Thoracic aorta (tissue), 2 donors: ENCODE data around the gene DYNLT5. TPM values are rescaled to one million over a fixed set of nuclear protein-coding genes. Genes with fewer than 3 reads are reported as not detected.

Experiments
- ATAC-seq: fragments of 150-250 bp; one replicate; pipeline ENCODE4 v1.8.0; 2017; ENCODE audit warnings: low read depth; ENCODE audit not compliant: insufficient number of reproducible peaks, low FRiP score
- DNase-seq: peaks from one replicate; pipeline ENCODE4 v3.0.0-alpha.2; 2020; ENCODE audit warnings: low spot score
- H3K27ac ChIP-seq, 2 donors: fragments of 200-600 bp; sonication (generic); 1 replicate in 1 of 2; 2 replicates in 1 of 2; pipeline ENCODE4 v1.5.1; 2016; ENCODE audit warnings: mild to moderate bottlenecking in 2 of 2, moderate library complexity in 2 of 2
- H3K27me3 ChIP-seq: fragments of 200-600 bp; sonication (generic); replicated peaks from 2 replicates; pipeline ENCODE4 v1.6.0; 2016; ENCODE audit warnings: mild to moderate bottlenecking; ENCODE audit not compliant: insufficient read depth
- H3K36me3 ChIP-seq: fragments of 200-600 bp; sonication (generic); one replicate; pipeline ENCODE4 v1.5.1; 2016
- H3K4me1 ChIP-seq, 2 donors: fragments of 200-600 bp; sonication (generic); 1 replicate in 1 of 2; 2 replicates in 1 of 2; pipeline versions ENCODE4 v1.5.1 to v1.6.0; 2016; ENCODE audit warnings: low read depth in 2 of 2, mild to moderate bottlenecking in 1 of 2; ENCODE audit not compliant: control insufficient read depth in 1 of 2
- H3K4me3 ChIP-seq: fragments of 200-600 bp; sonication (generic); 2 replicates; pipeline ENCODE4 v1.5.1; 2016; ENCODE audit warnings: mild to moderate bottlenecking
- H3K9me3 ChIP-seq: fragments of 200-600 bp; sonication (generic); 2 replicates; pipeline ENCODE4 v1.5.1; 2016
- CTCF ChIP-seq: fragments of 200-600 bp; sonication (generic); IDR thresholded peaks from one replicate; pipeline ENCODE4 v1.5.1; 2019; ENCODE audit warnings: antibody characterized with exemption
- total RNA-seq, 2 donors: library from RNA; depleted of rRNA; stranded (reverse); fragments of >200 nt; gene quantifications; one replicate each; pipeline versions ENCODE4 v1.1.0 to v1.2.3, GENCODE V29; 2016

The DYNLT5 gene
- total RNA-seq, 2 donors from 2014 or later = 2.7 to 2.8 TPM

- no peak for TF ChIP-seq CTCF
- Histone ChIP-seq H3K9me3 (no peaks in the 10 kb centered on the region), H3K4me3 (no peak overlapping the region), H3K36me3 (no peaks in the 10 kb centered on the region), H3K27ac (no peak overlapping the region), H3K27me3 (no peaks in the 10 kb centered on the region), H3K4me1 (no peaks in the 10 kb centered on the region)
- no peak for ATAC-seq
- no peak for DNase-seq
Observed at GRCh38 chr1:66774438-66774837, 22.2 kb downstream of the DYNLT5 start.

GRCh38 chr1:66775646-66776045 is 23.4 kb downstream of the DYNLT5 start:
- TF ChIP-seq CTCF = no peak
- no peaks in the 10 kb centered on the region for H3K36me3 ChIP-seq
- no peaks in the 10 kb centered on the region for H3K9me3 ChIP-seq
- H3K27ac ChIP-seq = no peak overlapping the region
- no peaks in the 10 kb centered on the region for H3K4me1 ChIP-seq
- no peak for DNase-seq
- H3K27me3 ChIP-seq = no peaks in the 10 kb centered on the region
- no peak for ATAC-seq
- H3K4me3 ChIP-seq = no peak overlapping the region

DNA sequence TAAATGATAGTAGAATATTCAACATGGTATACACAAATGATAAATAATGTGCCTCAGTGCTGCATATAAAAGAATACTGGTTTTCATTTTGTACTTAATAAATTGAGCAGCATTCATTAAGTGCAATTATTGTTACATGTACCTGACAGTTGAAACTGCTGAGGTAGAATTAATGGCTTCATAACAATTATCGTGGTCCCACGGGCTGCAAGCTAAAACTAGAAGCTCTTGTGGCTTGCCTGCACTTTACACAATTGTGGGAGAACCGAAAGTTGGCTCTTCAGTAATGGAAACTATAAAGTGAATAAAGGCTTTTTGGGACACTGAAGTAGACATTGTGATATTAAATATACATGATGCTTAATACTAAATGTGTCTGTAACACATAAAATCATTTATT is 25.6 kb downstream of the DYNLT5 start:
- TF ChIP-seq CTCF = no peak
- ATAC-seq = no peak
- Histone ChIP-seq H3K27me3 (no peaks in the 10 kb centered on the region), H3K9me3 (no peaks in the 10 kb centered on the region), H3K36me3 (no peaks in the 10 kb centered on the region), H3K4me1 (no peaks in the 10 kb centered on the region), H3K4me3 (no peak overlapping the region), H3K27ac (no peak overlapping the region)
- no peak for DNase-seq

DNA sequence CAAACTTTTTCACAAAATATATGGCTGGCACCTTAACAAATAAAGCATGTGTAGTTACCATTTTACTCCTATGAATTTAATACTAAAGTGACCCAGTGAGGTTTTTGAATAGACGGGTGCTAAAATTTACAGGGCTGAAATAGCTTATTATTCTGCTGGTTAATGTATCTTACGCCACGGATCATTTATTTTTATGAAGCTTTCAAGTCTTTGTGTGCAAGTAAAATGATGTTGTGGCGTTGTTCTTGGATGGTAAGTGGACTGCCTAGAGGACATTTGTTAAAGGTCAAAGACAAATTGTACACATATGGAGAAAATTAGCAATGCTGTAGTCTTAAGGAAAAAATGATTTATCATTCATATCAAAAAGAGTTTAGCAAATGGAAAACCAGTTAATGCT is 26.0 kb downstream of the DYNLT5 start:
- Histone ChIP-seq H3K9me3 (no peaks in the 10 kb centered on the region), H3K36me3 (no peaks in the 10 kb centered on the region), H3K27ac (no peak overlapping the region), H3K4me1 (no peaks in the 10 kb centered on the region), H3K4me3 (no peak overlapping the region), H3K27me3 (no peaks in the 10 kb centered on the region)
- ATAC-seq (no peak), DNase-seq (no peak)
- TF ChIP-seq CTCF = no peak

- TF ChIP-seq CTCF = no peak
- H3K4me3 ChIP-seq = no peak overlapping the region
Observed at GRCh38 chr1:66778969-66779368, 26.7 kb downstream of the DYNLT5 start.

More at GRCh38 chr1:66778969-66779368, 26.7 kb downstream of the DYNLT5 start:
- ATAC-seq = no peak
- H3K27me3 ChIP-seq = no peaks in the 10 kb centered on the region
- no peak overlapping the region for H3K27ac ChIP-seq
- DNase-seq = no peak
- no peaks in the 10 kb centered on the region for H3K36me3 ChIP-seq
- no peaks in the 10 kb centered on the region for H3K4me1 ChIP-seq
- H3K9me3 ChIP-seq = no peaks in the 10 kb centered on the region
